ENCODE results near the gene GAPVD1.
"Not testable (repeated sequence)": the region's sequence is repeated elsewhere in the genome, so short reads cannot be mapped to it uniquely, and the experiment has no call there.

GAPVD1 gene

DNA sequence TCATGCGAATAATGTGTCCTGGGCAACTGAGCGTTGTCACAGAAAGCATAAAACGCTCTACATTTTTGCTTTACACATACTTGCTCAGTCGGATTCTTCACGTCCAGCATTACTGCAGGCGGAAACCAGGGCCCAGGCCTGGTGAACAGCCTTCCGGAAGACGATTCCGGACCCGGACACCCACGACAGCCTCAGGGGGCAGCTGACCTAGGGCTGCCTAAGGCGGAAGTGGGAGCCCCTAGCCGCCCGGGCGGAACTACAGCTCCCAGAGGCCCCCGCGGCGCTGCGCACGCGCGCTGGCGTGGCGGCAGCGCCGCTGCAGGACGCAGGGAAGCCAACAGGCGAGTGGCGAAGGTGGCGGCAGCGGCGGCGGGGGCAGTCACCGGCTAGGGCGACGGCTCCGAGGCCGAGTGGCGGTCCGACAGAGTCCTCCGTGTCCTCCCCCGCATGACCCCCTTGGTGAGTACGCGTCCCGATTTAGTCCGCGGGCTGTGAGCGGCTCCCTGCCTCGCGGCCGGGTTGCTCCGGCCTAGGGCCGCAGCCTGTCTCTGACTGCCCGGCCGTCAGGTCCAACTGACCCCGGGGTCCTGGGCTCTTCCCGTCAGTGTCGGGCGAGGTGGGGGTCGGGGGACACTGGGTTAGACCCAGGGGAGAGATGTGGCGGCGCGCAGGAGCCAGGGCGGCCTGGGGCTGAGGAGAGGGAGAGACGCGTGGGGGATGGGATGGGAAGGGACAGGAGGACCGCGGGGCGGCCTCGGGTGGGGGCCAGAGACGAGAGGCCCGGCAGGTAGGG is at the start of gene GAPVD1:
GAPVD1 (plus strand) TSS at position 326 of the 793 bp plus-strand sequence. CDS start 37,096 bp downstream, outside the sequence.
- peak; percentile 83 for DNase-seq

DNA sequence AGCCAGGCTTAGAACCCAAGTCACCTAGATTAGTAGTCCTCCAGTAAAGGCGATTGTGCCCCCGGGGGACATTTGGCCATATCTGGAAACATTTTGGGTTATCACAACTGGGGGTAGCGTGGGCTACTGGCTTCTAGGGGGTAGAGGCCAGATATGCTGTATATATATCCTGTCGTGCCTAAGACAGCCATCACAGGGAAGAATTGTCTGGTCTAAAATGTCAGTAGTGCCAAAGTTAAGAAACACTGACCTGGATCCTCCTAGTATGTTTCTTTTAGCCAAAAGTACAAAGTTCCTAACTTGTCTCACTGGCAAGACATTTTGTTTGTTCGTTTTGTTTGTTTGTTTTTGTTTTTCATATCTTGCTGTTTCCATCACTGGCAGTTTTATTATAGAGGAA is 47.4 kb upstream of the GAPVD1 start:
- DNase-seq: no peak

GRCh38 chr9:125218621-125219020 is 43.0 kb upstream of the GAPVD1 start:
- DNase-seq: no peak

- DNase-seq: not testable (repeated sequence)
Observed at GRCh38 chr9:125224858-125225257, 36.8 kb upstream of the GAPVD1 start.

DNA sequence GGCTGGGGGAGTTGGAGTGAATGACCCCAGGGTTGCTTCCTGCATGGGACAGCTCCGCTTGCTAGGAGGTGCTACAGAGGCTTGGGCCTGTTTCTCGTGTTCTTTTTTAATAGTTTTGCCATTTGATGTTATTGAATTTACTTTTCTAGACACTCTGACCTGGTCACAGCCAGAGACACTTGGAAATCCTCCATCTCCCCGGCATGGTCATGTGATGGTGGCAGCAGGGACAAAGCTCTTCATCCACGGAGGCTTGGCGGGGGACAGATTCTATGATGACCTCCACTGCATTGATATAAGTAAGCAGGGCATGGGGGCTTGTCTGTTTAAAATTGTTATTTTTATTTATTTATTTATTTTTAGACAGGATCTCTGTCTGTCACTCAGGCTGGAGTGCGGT is 33.9 kb upstream of the GAPVD1 start:
- no peak for DNase-seq

GRCh38 chr9:125233678-125234077 is 27.9 kb upstream of the GAPVD1 start:
- DNase-seq: no peak

DNA sequence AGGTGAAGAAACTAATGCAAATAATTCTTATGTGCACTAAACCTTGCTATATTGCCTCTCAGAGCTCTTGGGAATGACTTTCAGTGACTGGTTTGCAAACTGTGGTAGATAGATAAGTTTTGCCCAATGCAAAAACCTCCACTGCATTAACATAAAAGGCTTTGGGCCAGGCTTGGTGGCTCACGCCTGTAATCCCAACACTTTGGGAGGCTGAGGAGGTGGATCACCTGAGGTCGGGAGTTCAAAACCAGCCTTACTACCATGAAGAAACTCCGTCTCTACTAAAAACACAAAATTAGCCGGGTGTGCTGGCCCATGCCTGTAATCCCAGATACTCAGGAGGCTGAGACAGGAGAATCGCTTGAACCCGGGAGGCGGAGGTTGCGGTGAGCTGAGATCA is 27.5 kb upstream of the GAPVD1 start:
- DNase-seq: not testable (repeated sequence)

DNA sequence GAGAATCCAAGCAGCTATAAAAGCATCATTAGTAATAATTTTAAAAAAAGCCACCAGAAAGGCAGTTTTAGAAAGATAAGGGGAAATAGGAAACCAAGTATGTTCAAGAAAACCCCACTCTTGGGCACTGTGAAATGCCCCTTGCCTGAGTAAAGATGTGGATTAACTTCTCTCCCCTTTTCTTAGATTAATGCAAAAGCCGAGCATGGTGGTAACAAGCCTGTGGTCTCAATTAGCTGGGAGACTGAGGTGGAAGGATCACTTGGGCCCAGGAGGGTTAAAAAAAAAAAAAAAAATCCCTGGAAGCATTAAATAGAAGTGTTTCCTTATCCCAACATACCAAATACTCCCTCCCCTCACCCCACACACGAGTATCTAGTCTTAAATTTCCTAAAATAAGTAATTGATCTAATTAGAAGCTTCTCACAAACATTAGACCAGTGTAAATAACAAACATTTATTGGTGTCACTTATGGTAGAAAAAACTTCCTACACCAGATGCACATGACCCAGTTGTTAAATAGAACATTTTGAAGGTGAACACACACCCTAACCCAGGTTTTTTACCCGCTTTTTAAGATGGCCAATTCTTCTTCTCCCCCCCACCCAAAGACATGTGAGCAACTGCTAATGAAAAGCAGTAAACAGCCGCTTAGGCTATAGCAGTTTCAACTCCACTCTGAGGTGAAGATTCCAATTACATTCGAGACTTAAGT is 25.7 kb upstream of the GAPVD1 start:
- DNase-seq: no peak

DNA sequence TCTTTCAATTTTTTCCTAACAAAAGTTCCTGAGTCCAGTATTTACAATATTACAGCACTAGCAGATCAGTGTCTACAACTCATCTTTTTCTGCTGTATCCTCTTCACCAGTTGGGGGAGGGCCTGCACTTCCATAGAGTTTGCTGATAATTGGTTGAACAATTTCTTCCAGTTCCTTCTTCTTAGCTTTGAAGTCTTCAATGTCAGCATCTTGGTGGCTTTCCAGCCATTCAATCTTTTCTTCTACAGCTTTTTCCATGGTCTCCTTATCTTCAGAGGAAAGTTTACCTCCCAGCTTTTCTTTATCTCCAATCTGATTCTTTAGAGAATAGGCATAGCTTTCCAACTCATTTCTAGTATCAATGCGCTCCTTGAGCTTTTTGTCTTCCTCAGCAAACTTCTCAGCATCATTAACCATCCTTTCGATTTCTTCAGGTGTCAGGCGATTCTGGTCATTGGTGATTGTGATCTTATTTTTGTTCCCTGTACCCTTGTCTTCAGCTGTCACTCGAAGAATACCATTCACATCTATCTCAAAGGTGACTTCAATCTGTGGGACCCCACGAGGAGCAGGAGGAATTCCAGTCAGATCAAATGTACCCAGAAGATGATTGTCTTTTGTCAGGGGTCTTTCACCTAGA is 25.0 kb upstream of the GAPVD1 start:
- not testable (repeated sequence) for DNase-seq

DNA sequence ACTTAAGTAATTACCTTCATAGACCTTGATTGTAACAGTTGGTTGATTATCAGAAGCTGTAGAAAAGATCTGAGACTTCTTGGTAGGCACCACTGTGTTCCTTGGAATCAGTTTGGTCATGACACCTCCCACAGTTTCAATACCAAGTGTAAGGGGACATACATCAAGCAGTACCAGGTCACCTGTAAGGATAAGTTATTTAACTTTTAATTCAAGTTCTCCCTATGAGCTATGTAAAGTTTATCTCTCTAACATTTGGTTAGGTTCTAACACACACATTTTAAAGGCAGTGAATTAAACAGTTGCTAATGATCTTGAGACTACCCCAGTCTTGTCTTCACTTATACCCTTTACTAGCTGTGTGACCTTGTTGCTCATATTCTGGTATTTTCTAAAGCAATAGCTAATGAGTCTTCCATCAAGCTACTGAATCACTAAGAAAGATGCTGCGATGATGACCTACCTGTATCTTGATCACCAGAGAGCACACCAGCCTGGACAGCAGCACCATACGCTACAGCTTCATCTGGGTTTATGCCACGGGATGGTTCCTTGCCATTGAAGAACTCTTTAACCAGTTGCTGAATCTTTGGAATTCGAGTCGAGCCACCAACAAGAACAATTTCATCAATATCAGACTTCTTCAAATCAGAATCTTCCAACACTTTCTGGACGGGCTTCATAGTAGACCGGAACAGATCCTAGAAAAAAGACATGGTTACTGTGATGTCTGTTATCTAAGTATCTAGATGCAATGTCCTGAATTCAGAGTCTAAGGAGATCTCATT is 23.3 kb upstream of the GAPVD1 start:
- DNase-seq: no peak

GRCh38 chr9:125238915-125239446 is 22.6 kb upstream of the GAPVD1 start:
- DNase-seq: no peak

- no peak for DNase-seq
Observed at GRCh38 chr9:125239631-125240597, 21.7 kb upstream of the GAPVD1 start.

GRCh38 chr9:125240649-125240999 is 21.0 kb upstream of the GAPVD1 start:
- no peak for DNase-seq

DNA sequence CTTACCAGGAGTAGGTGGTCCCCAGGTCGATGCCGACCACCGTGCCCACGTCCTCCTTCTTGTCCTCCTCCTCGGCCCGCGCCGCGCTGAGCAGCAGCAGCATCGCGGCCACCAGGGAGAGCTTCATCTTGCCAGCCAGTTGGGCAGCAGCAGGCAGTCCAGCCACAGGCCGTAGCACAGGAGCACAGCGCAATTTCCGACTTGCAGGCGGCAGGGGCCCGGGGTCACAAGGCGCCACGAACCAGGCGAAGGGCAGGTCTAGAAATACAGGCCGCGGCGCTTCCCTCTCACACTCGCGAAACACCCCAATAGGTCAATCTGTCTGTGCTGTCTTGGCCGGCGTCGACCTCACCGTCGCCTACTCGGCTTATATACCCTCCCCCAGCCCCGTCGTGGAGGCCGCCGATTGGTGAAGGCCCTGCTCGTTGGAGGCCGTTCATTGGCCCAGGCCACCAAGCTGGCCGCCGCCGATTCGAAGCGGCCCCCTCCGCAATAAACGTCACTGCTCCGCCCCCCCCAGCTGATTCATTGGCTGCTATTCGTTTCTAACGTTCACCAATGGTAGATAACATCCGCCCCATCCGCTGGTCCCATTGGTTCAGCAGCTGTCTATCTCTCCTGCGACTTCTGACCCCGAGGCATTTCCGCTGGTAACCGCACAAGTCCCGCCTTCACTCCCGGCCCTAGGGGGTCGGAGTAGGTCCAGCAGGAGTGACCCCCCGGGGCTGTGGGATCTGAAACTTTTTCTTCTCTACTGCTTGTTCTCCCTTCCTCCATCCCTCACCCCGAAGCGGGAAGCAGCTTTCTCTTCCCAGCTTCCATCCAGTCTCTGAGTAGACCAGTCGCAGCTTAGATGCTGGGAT is 20.4 kb upstream of the GAPVD1 start, which contains the start of gene HSPA5:
HSPA5 (minus strand) TSS at position 344 of the 863 bp plus-strand sequence; CDS start at position 127, 217 bp downstream.
- DNase-seq: peak; percentile 98

DNA sequence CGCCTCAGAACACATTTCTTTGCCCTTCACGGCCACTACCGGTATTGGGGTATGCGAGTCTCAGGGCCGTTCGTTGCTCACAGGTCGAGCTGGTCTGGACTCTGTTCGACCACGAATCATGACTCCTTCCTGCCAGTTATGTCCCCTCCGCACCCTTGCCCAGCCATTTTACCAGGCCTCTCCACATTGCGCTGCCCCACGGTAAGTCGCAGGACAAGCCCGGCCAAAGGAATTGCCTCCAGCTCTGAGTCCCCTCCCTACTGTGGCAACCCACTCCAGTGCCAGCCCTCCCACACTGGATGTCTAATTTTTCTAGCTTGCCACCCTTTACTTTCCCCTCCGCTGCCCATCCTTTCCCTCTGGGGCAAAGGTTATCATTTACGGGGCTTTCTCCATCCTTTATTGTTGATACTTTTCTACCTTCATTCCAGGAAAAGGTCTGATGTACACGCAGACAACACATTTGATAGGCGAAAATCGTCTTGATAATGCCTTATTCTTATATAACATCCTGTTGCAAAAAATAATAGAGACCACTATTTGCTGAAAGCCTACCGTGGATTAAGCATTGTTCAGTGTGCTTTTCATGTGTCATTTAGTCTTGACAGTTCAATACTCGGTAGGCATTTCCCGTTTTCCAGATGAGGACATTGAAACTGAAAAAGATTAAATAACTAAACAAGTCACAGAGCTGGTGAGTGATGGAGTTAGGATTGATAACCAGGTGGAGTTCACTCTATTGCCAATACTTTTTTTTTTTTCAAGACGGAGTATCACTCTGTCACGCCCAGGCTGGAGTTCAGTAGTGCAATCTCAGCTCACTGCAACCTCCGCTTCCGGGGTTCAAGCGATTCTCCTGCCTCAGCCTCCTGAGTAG is 19.5 kb upstream of the GAPVD1 start:
- DNase-seq: no peak

GRCh38 chr9:125243792-125244260 is 17.8 kb upstream of the GAPVD1 start:
- no peak for DNase-seq

GRCh38 chr9:125246261-125246667 is 15.4 kb upstream of the GAPVD1 start:
- no peak for DNase-seq

DNA sequence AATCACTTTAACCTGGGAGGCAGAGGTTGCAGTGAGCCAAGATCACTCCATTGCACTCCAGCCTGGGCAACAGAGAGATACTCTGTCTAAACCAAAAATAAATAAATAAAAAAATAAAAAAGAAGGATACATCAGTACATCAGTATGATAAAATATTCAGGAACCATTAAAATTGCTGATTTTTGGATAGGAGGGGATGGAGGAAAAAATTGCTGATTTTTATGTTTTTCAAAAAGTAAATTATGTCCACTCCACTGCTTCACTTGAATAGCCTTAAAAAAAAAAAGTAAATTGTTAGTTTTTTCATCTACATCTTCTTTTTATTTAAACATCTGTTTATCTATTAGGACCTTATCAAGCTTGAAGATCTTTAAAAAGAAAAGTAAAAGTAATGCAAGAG is 7.4 kb upstream of the GAPVD1 start:
- DNase-seq: no peak

- peak; percentile 20 for DNase-seq
Observed at GRCh38 chr9:125255781-125256391, 5.7 kb upstream of the GAPVD1 start.

Data from NCI-H1105 treated with DMSO at 0.1 percent for 48 hours (cell line).